Measurements from ENCODE around the gene KIR3DL3.

The KIR3DL3 gene

DNA sequence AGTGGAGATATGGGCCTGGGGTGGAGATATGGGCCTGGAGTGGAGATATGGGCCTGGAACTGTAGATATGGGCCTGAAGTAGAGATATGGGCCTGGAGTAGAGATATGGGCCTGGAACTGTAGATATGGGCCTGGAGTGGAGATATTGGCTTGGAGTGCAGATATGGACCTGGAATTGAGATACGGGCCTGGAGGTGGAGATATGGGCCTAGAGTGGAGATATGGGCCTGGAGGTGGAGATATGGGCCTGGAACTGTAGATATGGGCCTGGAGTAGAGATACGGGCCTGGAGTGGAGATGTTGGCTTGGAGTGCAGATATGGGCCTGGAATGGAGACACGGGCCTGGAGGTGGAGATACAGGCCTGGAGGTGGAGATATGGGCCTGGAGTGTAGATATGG lies 402 bp downstream of the KIR3DL3 start:
- TF ChIP-seq ZFP30 (CRISPR knock-in tag; IDR thresholded peaks at IDR 0.05), result no peak
- TF ChIP-seq GLIS3 (CRISPR knock-in tag; IDR thresholded peaks at IDR 0.05), result no peak
- no peak for TF ChIP-seq ZNF565 (CRISPR knock-in tag; conservative IDR thresholded peaks at IDR 0.05; ENCODE audit: low read depth)
- TF ChIP-seq, protein P1, sequence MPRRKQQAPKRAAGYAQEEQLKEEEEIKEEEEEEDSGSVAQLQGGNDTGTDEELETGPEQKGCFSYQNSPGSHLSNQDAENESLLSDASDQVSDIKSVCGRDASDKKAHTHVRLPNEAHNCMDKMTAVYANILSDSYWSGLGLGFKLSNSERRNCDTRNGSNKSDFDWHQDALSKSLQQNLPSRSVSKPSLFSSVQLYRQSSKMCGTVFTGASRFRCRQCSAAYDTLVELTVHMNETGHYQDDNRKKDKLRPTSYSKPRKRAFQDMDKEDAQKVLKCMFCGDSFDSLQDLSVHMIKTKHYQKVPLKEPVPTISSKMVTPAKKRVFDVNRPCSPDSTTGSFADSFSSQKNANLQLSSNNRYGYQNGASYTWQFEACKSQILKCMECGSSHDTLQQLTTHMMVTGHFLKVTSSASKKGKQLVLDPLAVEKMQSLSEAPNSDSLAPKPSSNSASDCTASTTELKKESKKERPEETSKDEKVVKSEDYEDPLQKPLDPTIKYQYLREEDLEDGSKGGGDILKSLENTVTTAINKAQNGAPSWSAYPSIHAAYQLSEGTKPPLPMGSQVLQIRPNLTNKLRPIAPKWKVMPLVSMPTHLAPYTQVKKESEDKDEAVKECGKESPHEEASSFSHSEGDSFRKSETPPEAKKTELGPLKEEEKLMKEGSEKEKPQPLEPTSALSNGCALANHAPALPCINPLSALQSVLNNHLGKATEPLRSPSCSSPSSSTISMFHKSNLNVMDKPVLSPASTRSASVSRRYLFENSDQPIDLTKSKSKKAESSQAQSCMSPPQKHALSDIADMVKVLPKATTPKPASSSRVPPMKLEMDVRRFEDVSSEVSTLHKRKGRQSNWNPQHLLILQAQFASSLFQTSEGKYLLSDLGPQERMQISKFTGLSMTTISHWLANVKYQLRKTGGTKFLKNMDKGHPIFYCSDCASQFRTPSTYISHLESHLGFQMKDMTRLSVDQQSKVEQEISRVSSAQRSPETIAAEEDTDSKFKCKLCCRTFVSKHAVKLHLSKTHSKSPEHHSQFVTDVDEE (CRISPR knock-in tag; IDR thresholded peaks at IDR 0.05), result no peak
- TF ChIP-seq, protein P2, sequence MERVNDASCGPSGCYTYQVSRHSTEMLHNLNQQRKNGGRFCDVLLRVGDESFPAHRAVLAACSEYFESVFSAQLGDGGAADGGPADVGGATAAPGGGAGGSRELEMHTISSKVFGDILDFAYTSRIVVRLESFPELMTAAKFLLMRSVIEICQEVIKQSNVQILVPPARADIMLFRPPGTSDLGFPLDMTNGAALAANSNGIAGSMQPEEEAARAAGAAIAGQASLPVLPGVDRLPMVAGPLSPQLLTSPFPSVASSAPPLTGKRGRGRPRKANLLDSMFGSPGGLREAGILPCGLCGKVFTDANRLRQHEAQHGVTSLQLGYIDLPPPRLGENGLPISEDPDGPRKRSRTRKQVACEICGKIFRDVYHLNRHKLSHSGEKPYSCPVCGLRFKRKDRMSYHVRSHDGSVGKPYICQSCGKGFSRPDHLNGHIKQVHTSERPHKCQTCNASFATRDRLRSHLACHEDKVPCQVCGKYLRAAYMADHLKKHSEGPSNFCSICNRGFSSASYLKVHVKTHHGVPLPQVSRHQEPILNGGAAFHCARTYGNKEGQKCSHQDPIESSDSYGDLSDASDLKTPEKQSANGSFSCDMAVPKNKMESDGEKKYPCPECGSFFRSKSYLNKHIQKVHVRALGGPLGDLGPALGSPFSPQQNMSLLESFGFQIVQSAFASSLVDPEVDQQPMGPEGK (CRISPR knock-in tag; IDR thresholded peaks at IDR 0.05; ENCODE audit: borderline replicate concordance), result no peak
- TF ChIP-seq ZNF8 (CRISPR knock-in tag; IDR thresholded peaks at IDR 0.05), result no peak
- no peak for TF ChIP-seq TCF4 (CRISPR knock-in tag; IDR thresholded peaks at IDR 0.05; ENCODE audit: borderline replicate concordance)
- TF ChIP-seq, protein P3, sequence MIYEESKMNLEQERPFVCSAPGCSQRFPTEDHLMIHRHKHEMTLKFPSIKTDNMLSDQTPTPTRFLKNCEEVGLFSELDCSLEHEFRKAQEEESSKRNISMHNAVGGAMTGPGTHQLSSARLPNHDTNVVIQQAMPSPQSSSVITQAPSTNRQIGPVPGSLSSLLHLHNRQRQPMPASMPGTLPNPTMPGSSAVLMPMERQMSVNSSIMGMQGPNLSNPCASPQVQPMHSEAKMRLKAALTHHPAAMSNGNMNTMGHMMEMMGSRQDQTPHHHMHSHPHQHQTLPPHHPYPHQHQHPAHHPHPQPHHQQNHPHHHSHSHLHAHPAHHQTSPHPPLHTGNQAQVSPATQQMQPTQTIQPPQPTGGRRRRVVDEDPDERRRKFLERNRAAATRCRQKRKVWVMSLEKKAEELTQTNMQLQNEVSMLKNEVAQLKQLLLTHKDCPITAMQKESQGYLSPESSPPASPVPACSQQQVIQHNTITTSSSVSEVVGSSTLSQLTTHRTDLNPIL (CRISPR knock-in tag; IDR thresholded peaks at IDR 0.05; ENCODE audit: low read depth), result no peak
- TF ChIP-seq, protein P4, sequence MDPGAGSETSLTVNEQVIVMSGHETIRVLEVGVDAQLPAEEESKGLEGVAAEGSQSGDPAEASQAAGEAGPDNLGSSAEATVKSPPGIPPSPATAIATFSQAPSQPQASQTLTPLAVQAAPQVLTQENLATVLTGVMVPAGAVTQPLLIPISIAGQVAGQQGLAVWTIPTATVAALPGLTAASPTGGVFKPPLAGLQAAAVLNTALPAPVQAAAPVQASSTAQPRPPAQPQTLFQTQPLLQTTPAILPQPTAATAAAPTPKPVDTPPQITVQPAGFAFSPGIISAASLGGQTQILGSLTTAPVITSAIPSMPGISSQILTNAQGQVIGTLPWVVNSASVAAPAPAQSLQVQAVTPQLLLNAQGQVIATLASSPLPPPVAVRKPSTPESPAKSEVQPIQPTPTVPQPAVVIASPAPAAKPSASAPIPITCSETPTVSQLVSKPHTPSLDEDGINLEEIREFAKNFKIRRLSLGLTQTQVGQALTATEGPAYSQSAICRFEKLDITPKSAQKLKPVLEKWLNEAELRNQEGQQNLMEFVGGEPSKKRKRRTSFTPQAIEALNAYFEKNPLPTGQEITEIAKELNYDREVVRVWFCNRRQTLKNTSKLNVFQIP (CRISPR knock-in tag; IDR thresholded peaks at IDR 0.05; ENCODE audit: borderline replicate concordance, low read depth), result no peak
- no peak for TF ChIP-seq ISL1 (CRISPR knock-in tag; IDR thresholded peaks at IDR 0.05)
- TF ChIP-seq PPARA (CRISPR knock-in tag; IDR thresholded peaks at IDR 0.05; ENCODE audit: borderline replicate concordance), result no peak
- TF ChIP-seq, protein P5, sequence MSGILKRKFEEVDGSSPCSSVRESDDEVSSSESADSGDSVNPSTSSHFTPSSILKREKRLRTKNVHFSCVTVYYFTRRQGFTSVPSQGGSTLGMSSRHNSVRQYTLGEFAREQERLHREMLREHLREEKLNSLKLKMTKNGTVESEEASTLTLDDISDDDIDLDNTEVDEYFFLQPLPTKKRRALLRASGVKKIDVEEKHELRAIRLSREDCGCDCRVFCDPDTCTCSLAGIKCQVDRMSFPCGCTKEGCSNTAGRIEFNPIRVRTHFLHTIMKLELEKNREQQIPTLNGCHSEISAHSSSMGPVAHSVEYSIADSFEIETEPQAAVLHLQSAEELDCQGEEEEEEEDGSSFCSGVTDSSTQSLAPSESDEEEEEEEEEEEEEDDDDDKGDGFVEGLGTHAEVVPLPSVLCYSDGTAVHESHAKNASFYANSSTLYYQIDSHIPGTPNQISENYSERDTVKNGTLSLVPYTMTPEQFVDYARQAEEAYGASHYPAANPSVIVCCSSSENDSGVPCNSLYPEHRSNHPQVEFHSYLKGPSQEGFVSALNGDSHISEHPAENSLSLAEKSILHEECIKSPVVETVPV (CRISPR knock-in tag; IDR thresholded peaks at IDR 0.05), result no peak
- no peak for TF ChIP-seq ZC3H10 (CRISPR knock-in tag; IDR thresholded peaks at IDR 0.05)
- no peak for ATAC-seq

DNA sequence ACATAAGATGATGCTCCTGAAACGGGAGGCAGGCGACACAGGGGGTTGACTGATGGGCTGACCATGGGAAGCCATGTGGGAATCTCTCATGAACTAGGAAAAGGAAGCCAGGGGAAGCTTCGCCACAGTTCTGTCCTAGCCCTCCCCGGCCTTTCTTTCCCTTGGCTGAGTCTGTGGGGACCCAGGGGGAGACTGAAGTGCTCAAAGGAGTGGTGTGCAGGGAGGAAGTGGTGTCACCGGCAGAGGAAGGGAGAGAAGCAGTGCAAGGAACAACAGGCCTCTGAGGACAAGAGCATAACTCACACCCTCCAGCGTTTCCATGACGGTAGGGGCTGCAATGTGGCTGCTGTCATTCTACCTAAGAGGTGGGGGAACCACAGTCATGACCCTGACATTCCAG lies 1.1 kb downstream of the KIR3DL3 start:
- no peak for ATAC-seq
- no peak for TF ChIP-seq TCF4 (CRISPR knock-in tag; IDR thresholded peaks at IDR 0.05; ENCODE audit: borderline replicate concordance)
- TF ChIP-seq ZNF70 (CRISPR knock-in tag; IDR thresholded peaks at IDR 0.05), result no peak
- no peak for TF ChIP-seq ISL1 (CRISPR knock-in tag; IDR thresholded peaks at IDR 0.05)
- TF ChIP-seq RARB (CRISPR knock-in tag; IDR thresholded peaks at IDR 0.05), result no peak
- TF ChIP-seq ZFP3 (CRISPR knock-in tag; IDR thresholded peaks at IDR 0.05), result no peak
- no peak for TF ChIP-seq CSDC2 (CRISPR knock-in tag; IDR thresholded peaks at IDR 0.05)
- TF ChIP-seq GLIS3 (CRISPR knock-in tag; IDR thresholded peaks at IDR 0.05), result no peak
- TF ChIP-seq, protein P4 (CRISPR knock-in tag; IDR thresholded peaks at IDR 0.05; ENCODE audit: borderline replicate concordance, low read depth), result no peak
- no peak for TF ChIP-seq TOX (CRISPR knock-in tag; IDR thresholded peaks at IDR 0.05; ENCODE audit: borderline replicate concordance)
- TF ChIP-seq ZC3H10 (CRISPR knock-in tag; IDR thresholded peaks at IDR 0.05), result no peak
- TF ChIP-seq, protein P5 (CRISPR knock-in tag; IDR thresholded peaks at IDR 0.05), result no peak
- TF ChIP-seq PPARA (CRISPR knock-in tag; IDR thresholded peaks at IDR 0.05; ENCODE audit: borderline replicate concordance), result no peak
- no peak for TF ChIP-seq BACH2 (CRISPR knock-in tag; IDR thresholded peaks at IDR 0.05; ENCODE audit: borderline replicate concordance)
- no peak for TF ChIP-seq OSR1 (CRISPR knock-in tag; IDR thresholded peaks at IDR 0.05)
- no peak for TF ChIP-seq SNAI2 (CRISPR knock-in tag; IDR thresholded peaks at IDR 0.05)
- no peak for TF ChIP-seq ZFP30 (CRISPR knock-in tag; IDR thresholded peaks at IDR 0.05)
- TF ChIP-seq ZNF8 (CRISPR knock-in tag; IDR thresholded peaks at IDR 0.05), result no peak
- TF ChIP-seq ESRRG (CRISPR knock-in tag; IDR thresholded peaks at IDR 0.05), result no peak
- TF ChIP-seq, protein P1 (CRISPR knock-in tag; IDR thresholded peaks at IDR 0.05), result no peak
- TF ChIP-seq ZNF565 (CRISPR knock-in tag; conservative IDR thresholded peaks at IDR 0.05; ENCODE audit: low read depth), result no peak
